Mesenchymal stem cell (in vitro differentiated cells and primary cell): ENCODE measurements around the gene ZFHX3.
"Not testable (repeated sequence)": the region's sequence is repeated elsewhere in the genome, so short reads cannot be mapped to it uniquely, and the experiment has no call there.

Experiments
- DNase-seq: peaks from one replicate; pipeline ENCODE4 v3.0.0-alpha.2; 2013
- H2AFZ ChIP-seq: one replicate; pipeline ENCODE4 v1.6.1; 2013; ENCODE audit warnings: low read depth, mild to moderate bottlenecking, control low read depth, inconsistent platforms, low read length, moderate library complexity
- H2AK5ac ChIP-seq: 2 replicates; pipeline ENCODE4 v1.6.1; 2013; ENCODE audit warnings: low read length, moderate library complexity, mild to moderate bottlenecking, inconsistent platforms; ENCODE audit not compliant: severe bottlenecking
- H2BK120ac ChIP-seq: one replicate; pipeline ENCODE4 v1.6.1; 2013; ENCODE audit warnings: low read depth, mild to moderate bottlenecking, inconsistent platforms, low read length, moderate library complexity
- H2BK12ac ChIP-seq, 2 experiments: one replicate each; pipeline ENCODE4 v1.6.1; 2013; ENCODE audit warnings: inconsistent platforms in 2 of 2, low read length in 2 of 2, mild to moderate bottlenecking in 2 of 2, moderate library complexity in 2 of 2, control low read depth in 1 of 2
- H2BK15ac ChIP-seq: one replicate; pipeline ENCODE4 v1.6.1; 2013; ENCODE audit warnings: mild to moderate bottlenecking, low read depth, inconsistent platforms; ENCODE audit not compliant: poor library complexity, severe bottlenecking
- H2BK5ac ChIP-seq: 2 replicates; pipeline ENCODE4 v1.6.1; 2013; ENCODE audit warnings: low read depth, mild to moderate bottlenecking, low read length, control low read depth, inconsistent platforms; ENCODE audit not compliant: poor library complexity, severe bottlenecking
- H3K14ac ChIP-seq, 2 experiments: one replicate each; pipeline ENCODE4 v1.6.1; 2013; ENCODE audit warnings: inconsistent platforms in 2 of 2, low read length in 2 of 2, control low read depth in 1 of 2, mild to moderate bottlenecking in 1 of 2, moderate library complexity in 1 of 2
- H3K18ac ChIP-seq, 2 experiments: one replicate each; pipeline ENCODE4 v1.6.1; 2013; ENCODE audit warnings: inconsistent platforms in 2 of 2, low read length in 2 of 2, control low read depth in 1 of 2, low read depth in 1 of 2, mild to moderate bottlenecking in 1 of 2
- H3K23ac ChIP-seq, 2 experiments: one replicate each; pipeline ENCODE4 v1.6.1; 2013; ENCODE audit warnings: inconsistent platforms in 2 of 2, low read length in 2 of 2, mild to moderate bottlenecking in 2 of 2, moderate library complexity in 2 of 2, control low read depth in 1 of 2
- H3K27ac ChIP-seq: 2 replicates; pipeline ENCODE4 v1.5.1; 2013; ENCODE audit warnings: mild to moderate bottlenecking, moderate library complexity, low read length, control low read depth, inconsistent platforms; ENCODE audit not compliant: poor library complexity, severe bottlenecking
- H3K27me3 ChIP-seq, 2 experiments: 2 replicates each; pipeline versions ENCODE4 v1.6.1 to v1.7.0; 2013; ENCODE audit warnings: low read length in 2 of 2, mild to moderate bottlenecking in 2 of 2, moderate library complexity in 2 of 2, control low read depth in 1 of 2, inconsistent platforms in 1 of 2; ENCODE audit not compliant: control insufficient read depth in 1 of 2, insufficient read depth in 1 of 2
- H3K36me3 ChIP-seq, 2 experiments: 2 replicates each; pipeline versions ENCODE4 v1.6.1 to v1.7.0; 2013; ENCODE audit warnings: low read length in 2 of 2, control low read depth in 1 of 2, inconsistent platforms in 1 of 2, low read depth in 1 of 2, mild to moderate bottlenecking in 1 of 2; ENCODE audit not compliant: insufficient read depth in 2 of 2, control insufficient read depth in 1 of 2
- H3K4ac ChIP-seq, 2 experiments: one replicate each; pipeline ENCODE4 v1.6.1; 2013; ENCODE audit warnings: inconsistent platforms in 2 of 2, low read length in 2 of 2, mild to moderate bottlenecking in 2 of 2, moderate library complexity in 2 of 2, control low read depth in 1 of 2, low read depth in 1 of 2
- H3K4me1 ChIP-seq: 2 replicates; pipeline ENCODE4 v1.6.1; 2013; ENCODE audit warnings: low read depth, low read length, control low read depth; ENCODE audit not compliant: control insufficient read depth, insufficient read depth
- H3K4me2 ChIP-seq: 2 replicates; pipeline ENCODE4 v1.6.1; 2013; ENCODE audit warnings: low read length, mild to moderate bottlenecking, inconsistent platforms; ENCODE audit not compliant: poor library complexity, severe bottlenecking
- H3K4me3 ChIP-seq, 2 experiments: 2 replicates each; pipeline versions ENCODE4 v1.5.1 to v1.7.0; 2013; ENCODE audit warnings: low read length in 2 of 2, mild to moderate bottlenecking in 2 of 2, control low read depth in 1 of 2, low read depth in 1 of 2; ENCODE audit not compliant: insufficient read depth in 1 of 2
- H3K79me1 ChIP-seq: replicated peaks from 2 replicates; pipeline ENCODE4 v1.6.1; 2013; ENCODE audit warnings: mild to moderate bottlenecking, control low read depth, low read length, inconsistent platforms; ENCODE audit not compliant: poor library complexity, severe bottlenecking
- H3K9ac ChIP-seq: 2 replicates; pipeline ENCODE4 v1.7.0; 2013; ENCODE audit warnings: mild to moderate bottlenecking, low read length, moderate library complexity
- H3K9me3 ChIP-seq: 2 replicates; pipeline ENCODE4 v1.7.0; 2013; ENCODE audit warnings: mild to moderate bottlenecking, low read length; ENCODE audit not compliant: control insufficient read depth
- H4K8ac ChIP-seq: one replicate; pipeline ENCODE4 v1.6.1; 2013; ENCODE audit warnings: inconsistent platforms, mild to moderate bottlenecking, low read length, moderate library complexity
- H4K91ac ChIP-seq: one replicate; pipeline ENCODE4 v1.6.1; 2013; ENCODE audit warnings: mild to moderate bottlenecking, low read length, inconsistent platforms
- WGBS: methylation state at CpG from one replicate; pipeline ENCODE4 v1.1.7; 2013; ENCODE audit warnings: mixed read lengths; 5-methylcytosine and 5-hydroxymethylcytosine counted together

The ZFHX3 gene

DNA sequence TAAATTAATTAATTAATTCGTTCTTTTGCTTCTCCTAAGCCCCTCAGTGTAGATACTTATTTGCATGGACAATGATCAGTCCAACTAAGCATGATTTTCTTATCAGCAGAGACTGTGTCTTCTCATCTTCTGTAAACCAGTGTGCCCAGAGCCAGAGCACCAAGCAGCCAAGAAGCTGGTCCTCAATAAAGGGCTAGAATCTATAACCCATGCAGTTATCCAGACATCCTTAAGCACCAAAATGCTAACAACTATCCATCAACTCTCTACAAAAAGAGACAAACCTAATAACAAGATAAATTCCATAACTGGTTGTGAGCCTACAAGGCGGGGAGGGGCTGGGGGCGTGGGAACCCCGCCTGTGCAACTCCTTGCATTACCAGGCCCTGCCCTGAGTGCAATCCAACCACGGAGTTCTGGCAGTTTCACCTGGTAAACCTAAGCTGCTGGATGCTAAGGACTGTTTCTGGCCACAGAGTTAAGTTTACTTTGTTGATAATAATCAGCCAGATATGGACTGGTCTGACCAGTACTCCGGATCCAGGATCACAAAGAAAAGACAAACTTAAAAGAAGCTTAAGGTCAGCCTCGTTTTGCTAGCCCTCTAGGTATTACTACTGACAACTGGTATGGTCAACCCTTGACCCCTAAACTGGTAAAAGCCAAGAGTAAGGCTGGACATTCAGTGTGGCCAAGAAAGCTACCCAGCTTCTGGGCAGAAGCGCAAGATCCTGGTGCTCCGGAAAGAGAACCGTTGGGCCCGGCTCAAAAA, 51.5 kb downstream of the ZFHX3 start:
- Histone ChIP-seq H3K4me2 (no peak overlapping the region), H2AFZ (no peak overlapping the region), H2BK120ac (no peak overlapping the region), H3K27ac (no peak overlapping the region), H2BK15ac (no peak overlapping the region), H3K9ac (no peak overlapping the region), H4K8ac (no peak overlapping the region), H2BK5ac (no peak overlapping the region), H3K4me1 (peaks cover 2% of the 10 kb centered on the region), H3K4me3 (no peak overlapping the region), H3K36me3 (no peaks in the 10 kb centered on the region), H4K91ac (no peak overlapping the region), H3K9me3 (peaks cover 5% of the 10 kb centered on the region), H3K14ac (no peak overlapping the region), H3K79me1 (peaks cover 48% of the 10 kb centered on the region), H2BK12ac (no peak overlapping the region), H3K4ac (no peak overlapping the region), H3K23ac (no peak overlapping the region), H2AK5ac (no peak overlapping the region), H3K27me3 (no peaks in the 10 kb centered on the region), H3K18ac (no peak overlapping the region)
- DNase-seq: no peak
- 92% methylated on average over 11 of the region's 11 CpGs for WGBS

DNA sequence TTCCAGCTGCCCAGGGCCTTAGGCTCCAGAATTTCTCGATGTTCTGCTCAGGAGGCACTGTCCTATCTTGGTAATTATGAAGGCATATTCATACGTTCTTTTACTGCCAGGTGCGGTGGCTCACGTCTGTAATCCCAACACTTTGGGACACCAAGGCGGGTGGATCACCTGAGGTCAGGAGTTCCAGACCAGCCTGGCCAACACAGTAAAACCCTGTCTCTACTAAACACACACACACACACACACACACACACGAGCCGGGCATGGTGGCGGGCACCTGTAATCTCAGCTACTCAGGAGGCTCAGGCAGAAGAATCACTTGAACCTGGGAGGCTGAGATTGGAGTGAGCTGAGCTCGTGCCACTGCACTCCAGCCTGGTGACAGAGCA, 52.1 kb downstream of the ZFHX3 start:
- H3K9ac ChIP-seq: not testable (repeated sequence)

DNA sequence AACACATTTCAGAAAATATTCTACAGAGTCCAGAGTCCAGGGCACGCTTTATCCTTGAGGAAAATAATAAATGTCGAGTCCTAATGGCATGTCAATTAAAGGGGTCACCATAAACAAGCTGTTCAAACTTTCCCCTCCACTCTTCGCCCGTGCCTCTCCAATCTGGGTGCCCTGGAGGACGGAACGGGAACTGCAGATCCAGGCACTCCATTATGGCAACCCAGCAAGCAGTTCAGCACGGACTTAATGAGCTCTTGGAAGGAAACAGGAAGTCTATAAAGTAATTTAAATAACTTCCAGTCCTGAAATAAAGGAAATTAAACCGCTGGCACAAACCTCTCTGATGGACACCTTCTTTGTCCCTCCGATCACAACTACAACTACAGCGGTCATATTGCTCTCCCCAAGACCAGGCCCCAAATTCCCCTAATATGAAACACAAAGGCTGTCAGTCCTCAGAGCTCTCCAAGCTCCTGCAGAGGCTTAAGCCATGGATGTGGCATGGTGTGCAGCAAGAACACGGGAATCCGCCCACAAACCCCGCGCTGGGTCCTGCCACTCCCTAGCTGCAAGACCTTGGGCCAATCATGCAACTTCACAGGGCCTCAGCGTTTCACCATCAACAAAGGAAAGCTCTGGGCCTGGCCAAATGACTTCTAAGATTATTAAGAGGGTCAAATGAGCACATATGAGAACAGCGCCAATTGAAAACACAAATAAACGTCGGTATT, 52.6 kb downstream of the ZFHX3 start:
- WGBS: 78% methylated on average over 16 of the region's 18 CpGs
- H3K9ac ChIP-seq: no peak overlapping the region
- DNase-seq: peak; percentile 10
- no peak overlapping the region for H2BK12ac ChIP-seq
- H3K23ac ChIP-seq: no peak overlapping the region
- H2AK5ac ChIP-seq: no peak overlapping the region
- H3K4me3 ChIP-seq: no peak overlapping the region
- no peak overlapping the region for H3K27ac ChIP-seq
- no peak overlapping the region for H3K14ac ChIP-seq
- peaks cover 2% of the 10 kb centered on the region for H3K4me1 ChIP-seq
- no peak overlapping the region for H4K91ac ChIP-seq
- H3K9me3 ChIP-seq: no peaks in the 10 kb centered on the region
- no peaks in the 10 kb centered on the region for H3K36me3 ChIP-seq
- H2BK120ac ChIP-seq: no peak overlapping the region
- no peak overlapping the region for H3K4me2 ChIP-seq
- no peak overlapping the region for H3K4ac ChIP-seq
- H3K79me1 ChIP-seq: peaks cover 43% of the 10 kb centered on the region
- H3K27me3 ChIP-seq: no peaks in the 10 kb centered on the region
- no peak overlapping the region for H4K8ac ChIP-seq
- H3K18ac ChIP-seq: no peak overlapping the region
- no peak overlapping the region for H2BK5ac ChIP-seq
- no peak overlapping the region for H2AFZ ChIP-seq
- H2BK15ac ChIP-seq: no peak overlapping the region

More for the DNA sequence above, 52.1 kb downstream of the ZFHX3 start:
- H2AFZ ChIP-seq, H3K4me2 ChIP-seq, H4K8ac ChIP-seq, H3K23ac ChIP-seq, DNase-seq, H3K9me3 ChIP-seq, H3K36me3 ChIP-seq, H4K91ac ChIP-seq, H3K14ac ChIP-seq, H3K4me1 ChIP-seq, H2AK5ac ChIP-seq, H3K27ac ChIP-seq, H3K18ac ChIP-seq, H3K27me3 ChIP-seq, H2BK5ac ChIP-seq, H3K4ac ChIP-seq, H3K4me3 ChIP-seq, H2BK15ac ChIP-seq, H2BK120ac ChIP-seq: not testable (repeated sequence)
- peak overlapping the region in 1 of 2 experiments; percentile 6 for H2BK12ac ChIP-seq
- WGBS: 95% methylated on average over 9 of the region's 9 CpGs
- peaks cover 44% of the 10 kb centered on the region for H3K79me1 ChIP-seq

DNA sequence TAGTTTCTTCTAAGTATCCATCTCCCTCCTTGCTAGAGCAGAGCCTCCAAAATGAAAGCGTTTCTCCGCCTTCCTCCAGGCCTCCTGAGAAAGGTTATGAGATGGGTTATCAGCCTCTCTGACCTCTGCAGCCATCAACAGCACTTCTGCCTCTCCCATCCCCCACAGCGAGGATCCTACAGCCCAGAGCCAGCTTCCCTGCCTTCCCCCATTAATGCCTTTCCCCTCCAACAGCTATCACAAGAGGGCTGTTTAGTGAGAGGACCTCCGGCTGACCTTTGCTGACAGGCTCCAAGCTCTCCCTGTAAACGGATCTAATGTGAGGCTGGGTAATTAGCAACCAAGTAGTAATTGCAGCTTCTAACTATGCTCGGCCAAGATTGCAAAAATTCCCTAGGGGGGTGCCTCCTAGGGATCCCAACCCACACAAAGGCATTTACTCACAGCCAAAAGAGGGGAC, 55.8 kb downstream of the ZFHX3 start:
- H3K36me3 ChIP-seq: no peaks in the 10 kb centered on the region
- WGBS: 21% methylated on average over 6 of the region's 6 CpGs

More for the DNA sequence above, 55.8 kb downstream of the ZFHX3 start:
- Histone ChIP-seq H3K79me1 (peaks cover 38% of the 10 kb centered on the region), H4K91ac (no peak overlapping the region), H3K4ac (no peak overlapping the region), H3K4me1 (peaks cover 8% of the 10 kb centered on the region), H3K27ac (no peak overlapping the region), H2BK12ac (no peak overlapping the region), H2AK5ac (no peak overlapping the region), H3K14ac (peak overlapping the region in 1 of 2 experiments; percentile 38), H2BK120ac (no peak overlapping the region), H3K23ac (no peak overlapping the region), H4K8ac (no peak overlapping the region), H3K18ac (peak overlapping the region in 1 of 2 experiments; percentile 52), H3K9me3 (no peaks in the 10 kb centered on the region), H3K4me3 (no peak overlapping the region), H2BK15ac (no peak overlapping the region), H2BK5ac (no peak overlapping the region), H3K27me3 (no peaks in the 10 kb centered on the region), H2AFZ (no peak overlapping the region), H3K9ac (no peak overlapping the region), H3K4me2 (no peak overlapping the region)
- DNase-seq: peak; percentile 28
